Measurements from ENCODE around the gene PRKN.

GRCh38 chr6:161594412-161594811 is 1133.2 kb downstream of the PRKN start:
- TF ChIP-seq CTCF (IDR thresholded peaks at IDR 0.05) = no peak
- TF ChIP-seq POLR2A (IDR thresholded peaks at IDR 0.05) = no peak
